HG03060 (cell line): ENCODE measurements around the gene MBD3.
A peak's percentile ranks its signal among the peaks of the same experiment; 100 is the strongest.

ENCODE experiments used
- ATAC-seq: cut with Tn5 transposase; IDR thresholded peaks from one replicate; pipeline ENCODE4 v1.9.1; 2021; ENCODE audit warnings: low read depth, moderate number of reproducible peaks; ENCODE audit not compliant: unreplicated experiment

The MBD3 gene

DNA sequence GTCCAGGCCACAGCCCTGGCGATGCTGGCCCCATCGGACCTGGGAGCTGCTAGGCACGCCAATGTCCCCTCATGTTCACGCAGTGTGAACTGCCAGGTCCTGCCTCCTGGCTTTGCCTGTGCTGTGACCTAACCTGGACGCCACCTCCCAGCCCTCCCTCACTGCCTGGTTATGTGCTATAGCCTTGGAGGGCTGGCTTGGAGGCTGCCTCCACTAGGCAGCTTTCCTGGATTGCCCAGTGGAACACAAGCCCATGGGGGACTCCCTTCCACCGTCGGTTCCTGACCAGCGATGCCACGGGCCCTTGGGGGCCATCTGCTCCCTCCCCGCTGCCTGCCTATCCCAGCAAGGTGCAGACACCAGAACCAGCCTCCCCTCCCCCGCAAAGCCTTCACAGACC lies 27.8 kb upstream of the MBD3 start:
- ATAC-seq = no peak

DNA sequence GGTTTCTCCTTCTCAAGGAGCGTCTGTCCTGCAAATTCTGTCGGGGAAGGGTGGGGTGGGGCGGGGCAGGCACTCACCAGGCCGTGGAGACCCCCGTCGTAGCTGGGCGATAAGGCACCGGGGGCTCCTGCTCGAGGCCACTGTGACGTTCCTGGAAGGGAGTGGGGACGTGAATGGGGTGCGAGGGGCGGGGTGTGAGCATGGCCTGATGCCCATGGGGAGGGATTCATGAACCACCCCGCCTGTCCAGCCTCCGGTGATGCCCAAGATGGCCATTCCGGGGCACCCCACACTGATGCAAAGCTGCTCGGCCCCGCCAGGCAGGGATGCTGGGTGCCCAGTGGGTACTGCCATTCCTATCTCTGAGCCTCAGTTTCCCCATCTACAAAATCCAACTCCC lies 27.0 kb upstream of the MBD3 start:
- ATAC-seq = no peak

GRCh38 chr19:1619094-1619439 lies 26.4 kb upstream of the MBD3 start:
- ATAC-seq = no peak

DNA sequence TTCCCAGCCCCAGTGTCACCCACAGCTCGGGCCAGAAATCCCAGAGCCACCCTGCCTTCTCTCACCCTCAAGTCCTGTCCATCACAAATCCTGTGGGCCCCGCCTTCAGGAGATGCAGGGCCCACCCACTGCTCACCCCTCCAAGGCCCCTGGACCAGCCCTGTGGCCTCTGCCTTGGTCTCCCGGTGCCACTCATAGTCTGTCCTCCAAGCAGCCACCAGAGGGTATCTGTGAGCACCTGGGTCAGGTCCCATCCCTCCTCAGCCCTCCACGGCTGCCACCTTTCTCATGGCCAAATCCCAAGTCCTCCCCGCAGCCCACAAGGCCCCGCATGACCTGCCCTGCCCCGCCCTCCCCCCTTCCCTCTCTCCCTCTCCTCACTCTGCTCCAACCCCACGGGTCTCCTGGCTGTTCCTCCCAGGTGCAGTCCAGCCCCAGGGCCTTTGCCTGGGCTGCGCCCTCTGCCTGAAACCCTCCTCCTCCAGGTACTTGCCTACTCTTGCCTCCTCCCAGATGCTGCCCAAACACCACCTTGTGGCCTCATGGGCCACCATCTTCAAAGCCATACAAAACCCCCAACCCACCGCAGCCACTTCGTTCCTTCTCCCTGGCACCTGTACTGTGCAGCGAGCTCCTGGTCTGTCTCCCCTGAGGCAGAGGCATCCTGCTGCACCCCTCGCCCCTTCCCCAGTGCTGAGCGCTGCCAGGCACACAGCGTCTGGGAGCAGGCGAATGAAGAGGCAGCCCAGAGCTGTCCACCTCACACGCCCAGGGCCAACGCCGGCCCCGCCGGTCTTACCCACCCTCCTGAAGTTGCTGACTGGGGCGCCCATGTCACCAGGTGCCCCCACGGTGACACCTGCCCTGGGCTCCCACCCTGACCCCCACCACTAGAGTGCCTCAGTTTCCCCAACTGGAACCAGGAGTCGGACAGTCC lies 25.8 kb upstream of the MBD3 start:
- no peak for ATAC-seq

- ATAC-seq = no peak
These were observed 24.2 kb upstream of the MBD3 start for GRCh38 chr19:1616875-1617274.

GRCh38 chr19:1616396-1616795 lies 23.7 kb upstream of the MBD3 start:
- no peak for ATAC-seq

GRCh38 chr19:1615156-1615765 lies 22.6 kb upstream of the MBD3 start:
- ATAC-seq = no peak

- no peak for ATAC-seq
These were observed 21.3 kb upstream of the MBD3 start for GRCh38 chr19:1613808-1614570.

DNA sequence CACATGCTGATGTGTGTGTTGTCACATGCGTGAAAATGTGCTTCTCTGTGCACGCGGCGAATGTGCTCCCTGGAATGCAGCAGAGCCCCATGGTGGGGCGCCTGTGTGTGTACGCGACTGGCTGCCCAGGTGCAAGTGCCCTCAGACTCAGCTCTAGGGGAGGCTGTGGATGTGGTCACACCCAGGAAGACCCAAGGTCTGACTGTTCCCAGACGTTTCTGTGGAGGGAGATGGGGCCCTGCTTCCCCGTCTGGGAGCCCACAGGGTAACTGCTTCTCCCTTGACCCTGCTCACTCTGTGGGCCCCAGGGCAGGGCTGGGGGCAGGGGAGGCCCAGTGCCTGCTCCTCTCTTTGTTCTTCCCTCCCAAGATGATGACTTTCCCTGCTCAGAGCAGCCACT lies 20.5 kb upstream of the MBD3 start:
- no peak for ATAC-seq

DNA sequence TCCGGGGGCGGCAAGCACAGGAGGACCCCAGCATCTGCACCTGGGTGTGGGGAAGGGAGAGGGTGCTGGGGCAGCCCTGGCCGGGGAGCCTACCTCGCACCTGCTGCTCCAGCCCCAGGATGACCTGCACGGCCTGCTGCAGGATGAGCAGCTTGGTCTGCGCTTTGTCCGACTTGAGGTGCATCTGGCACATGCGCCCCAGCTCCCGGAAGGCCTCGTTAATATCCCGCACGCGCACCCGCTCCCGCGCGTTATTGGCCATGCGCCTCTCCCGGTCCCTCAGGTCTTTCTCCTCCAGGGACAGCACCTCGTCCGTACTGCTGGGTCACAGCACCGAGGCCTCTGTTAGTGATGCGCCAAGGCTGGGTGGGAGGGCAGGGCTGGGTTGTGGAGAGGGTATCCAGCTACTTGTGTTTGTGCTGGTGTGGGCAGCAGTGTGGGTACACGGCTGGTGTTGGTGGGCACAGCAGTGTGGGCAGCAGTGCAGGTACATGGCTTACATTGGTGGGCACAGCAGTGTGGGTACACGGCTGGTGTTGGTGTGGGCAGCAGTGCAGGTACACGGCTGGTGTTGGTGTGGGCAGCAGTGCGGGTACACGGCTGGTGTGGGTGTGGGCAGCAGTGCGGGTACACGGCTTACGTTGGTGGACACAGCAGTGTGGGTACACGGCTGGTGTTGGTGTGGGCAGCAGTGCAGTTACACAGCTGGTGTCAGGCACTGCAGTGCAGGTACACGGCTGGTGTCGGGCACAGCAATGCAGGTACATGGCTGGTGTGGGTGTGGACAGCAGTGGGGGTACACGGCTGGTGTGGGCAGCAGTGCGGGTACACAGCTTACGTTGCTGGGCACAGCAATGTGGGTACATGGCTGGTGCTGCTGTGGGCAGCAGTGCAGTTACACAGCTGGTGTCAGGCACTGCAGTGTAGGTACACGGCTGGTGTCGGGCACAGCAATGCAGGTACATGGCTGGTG lies 19.7 kb upstream of the MBD3 start:
- ATAC-seq = no peak

DNA sequence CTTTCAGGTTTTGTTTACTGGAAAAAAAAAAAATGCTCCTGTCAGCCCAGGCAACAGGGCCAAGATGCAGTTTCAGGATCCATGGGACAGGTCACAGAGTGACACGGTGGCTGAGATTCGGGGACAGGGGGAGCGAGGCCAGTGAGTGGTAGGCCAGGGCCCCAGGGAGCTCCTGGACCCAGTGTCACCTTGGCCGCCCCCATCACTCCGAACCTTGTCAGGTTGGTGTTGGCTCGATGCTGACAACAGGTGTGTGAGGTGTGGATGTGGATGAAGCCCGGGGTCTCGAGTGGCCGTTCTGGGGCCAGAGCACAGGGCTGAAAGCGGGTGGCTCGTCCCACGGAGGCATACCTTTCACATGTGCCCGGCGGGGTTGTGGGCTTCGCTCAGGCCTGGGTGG lies 18.7 kb upstream of the MBD3 start:
- no peak for ATAC-seq

DNA sequence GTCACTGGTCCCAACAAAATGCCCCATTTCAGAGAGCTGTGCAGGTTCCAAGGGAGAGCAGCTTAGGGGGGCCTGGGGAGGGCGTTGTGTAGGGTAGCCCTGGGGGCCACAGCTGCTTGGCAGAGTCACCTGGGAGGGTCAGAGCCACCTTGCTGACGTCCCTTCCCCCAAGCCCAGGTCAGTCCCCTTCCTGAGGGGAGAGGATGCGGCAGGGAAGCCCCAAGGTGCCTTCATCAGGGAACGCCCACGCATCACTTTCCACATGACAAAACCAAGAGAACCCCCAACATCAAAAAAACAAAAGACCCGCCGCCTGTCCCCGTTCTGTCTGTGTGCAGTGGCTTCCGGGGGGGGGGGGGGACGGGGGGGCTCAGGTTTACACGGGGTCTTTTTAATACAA lies 17.9 kb upstream of the MBD3 start:
- ATAC-seq = no peak

DNA sequence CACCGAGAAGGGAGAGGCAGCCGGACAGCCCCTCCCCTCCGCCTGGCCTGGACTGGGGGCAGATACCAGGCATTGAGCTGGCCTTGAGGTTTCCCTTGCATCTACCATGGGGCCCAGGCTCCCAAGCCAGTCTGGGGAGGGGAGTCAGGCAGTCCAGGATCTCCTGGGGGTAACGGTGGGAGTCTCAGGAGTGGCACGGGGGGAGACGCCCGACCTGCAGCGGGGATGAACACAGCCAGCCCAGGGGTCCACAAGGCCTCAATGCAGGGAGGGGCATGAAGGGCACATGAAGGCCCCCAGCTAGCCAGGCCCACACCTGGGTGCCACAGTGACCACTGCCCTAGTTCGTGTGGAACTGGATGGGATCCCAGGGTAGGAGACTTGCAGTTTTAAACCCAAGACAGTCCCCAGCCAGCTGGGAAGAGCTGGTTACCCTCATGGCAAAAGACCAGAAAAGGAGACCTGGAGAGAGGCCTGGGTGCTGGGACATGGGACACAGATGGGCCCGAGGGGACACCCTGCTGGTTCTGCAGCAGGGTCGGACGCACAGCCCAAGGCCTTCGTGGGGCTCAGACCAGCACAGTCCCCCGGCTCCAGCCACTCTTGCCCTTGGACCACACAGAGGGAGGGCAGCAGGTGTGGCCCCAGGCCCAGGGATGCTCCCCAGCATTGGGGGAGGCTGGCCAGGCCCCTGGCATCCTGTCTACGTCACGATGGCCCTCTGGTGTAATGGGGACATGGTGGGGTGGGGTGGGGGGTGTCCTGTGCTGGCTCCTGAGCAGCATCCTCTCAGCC lies 17.2 kb upstream of the MBD3 start:
- ATAC-seq = no peak

DNA sequence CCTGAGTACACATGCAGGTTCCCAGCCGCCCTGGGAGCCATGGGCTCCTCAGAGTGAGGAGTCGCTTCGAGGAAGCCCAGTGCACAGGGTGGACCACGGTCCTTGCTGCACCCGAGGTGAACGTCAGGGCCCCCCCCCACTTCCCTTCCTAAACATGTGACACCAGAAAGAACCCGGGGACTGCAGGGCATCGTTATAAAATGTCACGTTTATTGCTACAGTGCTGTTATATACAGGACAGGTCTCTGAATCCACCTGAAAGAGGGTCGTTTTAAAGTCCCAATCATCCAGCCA lies 16.4 kb upstream of the MBD3 start:
- no peak for ATAC-seq

DNA sequence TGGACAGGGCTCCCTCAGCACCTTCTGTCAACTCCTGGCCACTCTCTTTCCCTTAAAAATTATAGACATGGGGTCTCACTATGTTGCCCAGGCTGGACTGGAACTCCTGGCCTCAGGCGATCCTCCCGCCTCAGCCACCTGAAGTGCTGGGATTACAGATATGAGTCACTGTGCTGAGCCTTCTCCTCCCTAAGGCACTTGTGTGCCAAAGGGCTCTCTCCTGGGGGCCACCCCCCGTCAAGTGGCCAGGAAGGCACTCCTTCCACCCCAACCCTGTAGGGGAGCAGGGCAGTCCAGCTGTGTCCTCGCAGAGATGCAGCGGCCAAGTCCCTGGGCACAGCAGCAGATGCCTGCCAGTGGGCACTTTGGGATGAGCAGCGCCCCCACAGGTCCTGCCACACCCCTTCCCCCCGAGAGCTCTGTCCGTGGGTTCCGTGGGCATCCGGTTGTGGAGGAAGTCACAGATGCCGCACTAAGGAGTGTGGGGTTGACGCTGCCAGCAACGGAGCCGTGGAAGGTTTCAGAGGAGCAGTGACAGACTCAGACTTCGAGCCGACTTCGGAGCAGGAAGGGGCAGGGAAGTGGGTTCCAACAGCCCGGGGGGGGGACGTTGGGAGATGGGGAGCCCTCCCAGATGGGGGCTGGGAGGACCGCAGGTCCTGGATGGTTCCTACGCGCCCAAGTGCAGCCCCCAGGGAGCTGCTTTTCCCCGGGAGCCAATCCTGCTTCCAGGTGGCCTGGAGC lies 15.9 kb upstream of the MBD3 start:
- no peak for ATAC-seq

GRCh38 chr19:1606138-1606651 lies 13.5 kb upstream of the MBD3 start:
- no peak for ATAC-seq

DNA sequence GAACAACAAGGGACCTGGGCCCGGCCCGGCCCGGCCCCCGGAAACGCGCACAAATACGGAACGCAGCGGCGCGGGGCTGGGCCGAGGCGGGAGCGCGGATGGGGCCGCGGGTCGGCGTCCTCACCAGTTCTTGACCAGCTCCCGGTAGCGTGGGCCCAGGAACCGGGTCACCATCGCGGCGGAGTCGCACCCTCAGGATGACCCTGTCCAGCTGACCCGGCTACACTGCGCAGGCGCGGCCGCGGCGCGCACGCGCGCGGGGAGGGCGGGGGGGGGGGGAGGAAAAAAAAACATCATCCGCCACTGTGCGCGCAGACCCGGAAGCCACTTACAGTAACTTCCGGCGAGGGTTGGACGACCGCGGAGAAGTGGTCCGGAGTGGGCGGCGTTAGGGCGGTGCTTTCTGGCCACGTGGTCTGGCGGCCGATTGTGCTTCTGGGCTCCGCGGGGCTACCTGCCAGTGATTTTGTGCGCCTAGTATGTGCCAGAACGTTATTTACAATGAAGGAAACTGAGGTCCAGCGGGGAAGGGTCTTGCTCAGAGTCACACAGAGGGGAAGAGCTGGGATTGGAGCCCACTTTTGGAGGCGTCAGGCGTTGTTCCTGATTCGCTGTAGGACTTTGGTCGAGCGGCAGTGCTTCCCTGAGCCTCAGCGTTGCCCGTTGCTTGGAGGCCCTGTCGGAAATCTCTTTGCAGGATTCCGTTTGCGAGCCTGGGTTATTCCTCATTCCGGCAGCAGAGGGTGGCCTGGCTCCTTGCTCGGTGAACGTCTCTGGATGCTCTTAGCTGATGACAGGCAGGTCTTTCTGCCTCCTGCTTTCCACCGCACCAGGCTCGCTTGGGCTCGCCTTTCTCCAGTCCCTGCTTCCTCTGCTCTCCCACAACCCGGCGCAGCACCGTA lies 12.8 kb upstream of the MBD3 start, which contains the start of gene UQCR11:
UQCR11 (minus strand) TSS at position 227 of the 902 bp plus-strand sequence; CDS start at position 174, 53 bp downstream.
- ATAC-seq = peak; percentile 65
